Measurements from ENCODE around the gene CD300A.

Gene CD300A

DNA sequence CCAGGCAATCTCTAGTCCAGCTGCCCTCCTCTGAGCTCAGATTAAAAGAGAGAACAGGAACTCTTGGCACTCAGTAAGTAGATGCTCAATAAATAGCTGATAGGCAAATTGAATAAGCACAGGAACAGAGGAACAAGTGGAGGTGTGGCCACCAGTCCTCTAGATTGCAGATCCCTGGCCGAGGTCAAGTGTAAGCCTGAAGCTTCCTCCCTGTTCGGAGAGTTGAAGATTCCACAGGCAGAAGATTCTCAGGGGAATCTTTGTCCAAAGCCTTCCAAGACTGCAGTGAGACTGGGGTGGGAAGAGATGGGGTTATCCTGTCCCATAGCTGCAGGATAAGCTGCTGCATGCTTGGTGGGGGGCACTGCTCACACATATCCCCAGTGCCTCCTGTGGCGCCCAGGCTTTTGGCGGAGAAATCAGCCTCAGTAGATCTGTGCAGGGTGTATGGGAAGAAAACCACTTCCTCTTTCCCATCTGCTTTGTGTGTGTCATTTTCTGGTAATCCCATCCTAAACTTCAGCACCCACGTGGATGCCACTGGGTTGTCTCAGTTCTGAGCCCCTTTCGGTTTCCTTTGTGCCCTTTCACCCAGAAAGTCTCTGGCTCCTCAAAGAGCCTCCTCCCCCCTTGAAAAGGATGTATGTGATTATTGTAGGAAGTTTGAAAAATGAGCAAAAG, 12.1 kb downstream of the CD300A start:
- peak; percentile 45 to 74 for DNase-seq (ENCODE audit: low read depth in 1 of 2, low spot score in 1 of 2)
- TF ChIP-seq, protein P1, sequence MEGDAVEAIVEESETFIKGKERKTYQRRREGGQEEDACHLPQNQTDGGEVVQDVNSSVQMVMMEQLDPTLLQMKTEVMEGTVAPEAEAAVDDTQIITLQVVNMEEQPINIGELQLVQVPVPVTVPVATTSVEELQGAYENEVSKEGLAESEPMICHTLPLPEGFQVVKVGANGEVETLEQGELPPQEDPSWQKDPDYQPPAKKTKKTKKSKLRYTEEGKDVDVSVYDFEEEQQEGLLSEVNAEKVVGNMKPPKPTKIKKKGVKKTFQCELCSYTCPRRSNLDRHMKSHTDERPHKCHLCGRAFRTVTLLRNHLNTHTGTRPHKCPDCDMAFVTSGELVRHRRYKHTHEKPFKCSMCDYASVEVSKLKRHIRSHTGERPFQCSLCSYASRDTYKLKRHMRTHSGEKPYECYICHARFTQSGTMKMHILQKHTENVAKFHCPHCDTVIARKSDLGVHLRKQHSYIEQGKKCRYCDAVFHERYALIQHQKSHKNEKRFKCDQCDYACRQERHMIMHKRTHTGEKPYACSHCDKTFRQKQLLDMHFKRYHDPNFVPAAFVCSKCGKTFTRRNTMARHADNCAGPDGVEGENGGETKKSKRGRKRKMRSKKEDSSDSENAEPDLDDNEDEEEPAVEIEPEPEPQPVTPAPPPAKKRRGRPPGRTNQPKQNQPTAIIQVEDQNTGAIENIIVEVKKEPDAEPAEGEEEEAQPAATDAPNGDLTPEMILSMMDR (IDR thresholded peaks at IDR 0.05; ENCODE audit: insufficient read depth, low read length) = no peak
- TF ChIP-seq SPI1 (IDR thresholded peaks at IDR 0.05; ENCODE audit: borderline replicate concordance, low read depth) = peak; percentile 98
- Histone ChIP-seq H3K27ac (replicated peaks) (no peak overlapping the region; the same call in 1 of the 2 replicates), H3K27me3 (ENCODE audit: insufficient read depth, poor library complexity, severe bottlenecking) (no peaks in the 10 kb centered on the region), H3K4me3 (replicated peaks; ENCODE audit: insufficient read depth, low read length) (no peak overlapping the region)

GRCh38 chr17:74480290-74480689, 13.9 kb downstream of the CD300A start:
- H3K4me3 ChIP-seq (replicated peaks; ENCODE audit: insufficient read depth, low read length) = no peak overlapping the region
- no peak for DNase-seq (ENCODE audit: low read depth in 1 of 2, low spot score in 1 of 2)
- H3K27ac ChIP-seq (replicated peaks) = no peak overlapping the region
- no peaks in the 10 kb centered on the region for H3K27me3 ChIP-seq (ENCODE audit: insufficient read depth, poor library complexity, severe bottlenecking)
- TF ChIP-seq, protein P2, sequence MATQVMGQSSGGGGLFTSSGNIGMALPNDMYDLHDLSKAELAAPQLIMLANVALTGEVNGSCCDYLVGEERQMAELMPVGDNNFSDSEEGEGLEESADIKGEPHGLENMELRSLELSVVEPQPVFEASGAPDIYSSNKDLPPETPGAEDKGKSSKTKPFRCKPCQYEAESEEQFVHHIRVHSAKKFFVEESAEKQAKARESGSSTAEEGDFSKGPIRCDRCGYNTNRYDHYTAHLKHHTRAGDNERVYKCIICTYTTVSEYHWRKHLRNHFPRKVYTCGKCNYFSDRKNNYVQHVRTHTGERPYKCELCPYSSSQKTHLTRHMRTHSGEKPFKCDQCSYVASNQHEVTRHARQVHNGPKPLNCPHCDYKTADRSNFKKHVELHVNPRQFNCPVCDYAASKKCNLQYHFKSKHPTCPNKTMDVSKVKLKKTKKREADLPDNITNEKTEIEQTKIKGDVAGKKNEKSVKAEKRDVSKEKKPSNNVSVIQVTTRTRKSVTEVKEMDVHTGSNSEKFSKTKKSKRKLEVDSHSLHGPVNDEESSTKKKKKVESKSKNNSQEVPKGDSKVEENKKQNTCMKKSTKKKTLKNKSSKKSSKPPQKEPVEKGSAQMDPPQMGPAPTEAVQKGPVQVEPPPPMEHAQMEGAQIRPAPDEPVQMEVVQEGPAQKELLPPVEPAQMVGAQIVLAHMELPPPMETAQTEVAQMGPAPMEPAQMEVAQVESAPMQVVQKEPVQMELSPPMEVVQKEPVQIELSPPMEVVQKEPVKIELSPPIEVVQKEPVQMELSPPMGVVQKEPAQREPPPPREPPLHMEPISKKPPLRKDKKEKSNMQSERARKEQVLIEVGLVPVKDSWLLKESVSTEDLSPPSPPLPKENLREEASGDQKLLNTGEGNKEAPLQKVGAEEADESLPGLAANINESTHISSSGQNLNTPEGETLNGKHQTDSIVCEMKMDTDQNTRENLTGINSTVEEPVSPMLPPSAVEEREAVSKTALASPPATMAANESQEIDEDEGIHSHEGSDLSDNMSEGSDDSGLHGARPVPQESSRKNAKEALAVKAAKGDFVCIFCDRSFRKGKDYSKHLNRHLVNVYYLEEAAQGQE (IDR thresholded peaks at IDR 0.05; ENCODE audit: insufficient replicate concordance, low read depth) = no peak
- TF ChIP-seq GABPA (IDR thresholded peaks at IDR 0.05; ENCODE audit: low read depth) = no peak
- TF ChIP-seq POLR2AphosphoS5 (IDR thresholded peaks at IDR 0.05; ENCODE audit: low read depth) = no peak
- TF ChIP-seq SPI1 (IDR thresholded peaks at IDR 0.05; ENCODE audit: borderline replicate concordance, low read depth) = no peak
- TF ChIP-seq, protein P1 (IDR thresholded peaks at IDR 0.05; ENCODE audit: insufficient read depth, low read length) = no peak

- TF ChIP-seq GABPA (IDR thresholded peaks at IDR 0.05; ENCODE audit: low read depth) (no peak), POLR2AphosphoS5 (IDR thresholded peaks at IDR 0.05; ENCODE audit: low read depth) (no peak), SPI1 (IDR thresholded peaks at IDR 0.05; ENCODE audit: borderline replicate concordance, low read depth) (no peak)
- TF ChIP-seq, protein P1 (IDR thresholded peaks at IDR 0.05; ENCODE audit: insufficient read depth, low read length) = no peak
- Histone ChIP-seq H3K4me3 (replicated peaks; ENCODE audit: insufficient read depth, low read length) (no peak overlapping the region), H3K27ac (replicated peaks) (no peak overlapping the region), H3K27me3 (ENCODE audit: insufficient read depth, poor library complexity, severe bottlenecking) (no peaks in the 10 kb centered on the region)
- no peak for DNase-seq (ENCODE audit: low read depth in 1 of 2, low spot score in 1 of 2)
Measured at GRCh38 chr17:74481621-74482020, 15.2 kb downstream of the CD300A start.

DNA sequence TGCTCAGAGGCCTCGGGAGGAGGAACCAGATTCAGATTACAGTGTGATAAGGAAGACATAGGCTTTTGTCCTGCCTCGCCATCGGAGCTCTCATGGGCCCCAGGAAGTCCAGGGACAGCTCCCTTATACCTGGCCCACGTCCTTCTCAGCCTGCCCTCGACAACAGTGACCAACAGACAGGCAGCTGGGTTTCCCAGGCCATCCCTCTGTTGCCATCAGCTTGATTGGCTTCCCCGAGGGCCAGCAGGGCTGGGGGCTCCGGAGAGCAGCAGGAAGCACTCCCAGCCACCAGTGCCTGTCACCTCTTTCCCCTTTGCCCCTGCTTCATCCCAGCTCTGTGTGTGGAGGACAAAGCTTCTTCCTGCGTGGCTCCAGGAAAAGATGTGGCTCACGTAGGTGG, 17.6 kb downstream of the CD300A start:
- Histone ChIP-seq H3K27me3 (ENCODE audit: insufficient read depth, poor library complexity, severe bottlenecking) (no peaks in the 10 kb centered on the region), H3K27ac (replicated peaks) (no peak overlapping the region), H3K4me3 (replicated peaks; ENCODE audit: insufficient read depth, low read length) (no peak overlapping the region)
- TF ChIP-seq GABPA (IDR thresholded peaks at IDR 0.05; ENCODE audit: low read depth) (no peak), POLR2AphosphoS5 (IDR thresholded peaks at IDR 0.05; ENCODE audit: low read depth) (no peak), SPI1 (IDR thresholded peaks at IDR 0.05; ENCODE audit: borderline replicate concordance, low read depth) (no peak)
- TF ChIP-seq, protein P1 (IDR thresholded peaks at IDR 0.05; ENCODE audit: insufficient read depth, low read length) = no peak
- TF ChIP-seq, protein P2 (IDR thresholded peaks at IDR 0.05; ENCODE audit: insufficient replicate concordance, low read depth) = no peak
- DNase-seq (ENCODE audit: low read depth in 1 of 2, low spot score in 1 of 2) = no peak
